ENCODE results near the gene ST7.

ST7 gene

GRCh38 chr7:117157241-117158209, 204.2 kb downstream of the ST7 start:
- DNase-seq (ENCODE audit: low read depth), result peak; percentile 80

- DNase-seq (ENCODE audit: low read depth), result no peak
These were observed 205.8 kb downstream of the ST7 start for GRCh38 chr7:117158941-117159697.

GRCh38 chr7:117163101-117163500, 209.8 kb downstream of the ST7 start:
- no peak for DNase-seq (ENCODE audit: low read depth)

GRCh38 chr7:117164620-117165019, 211.3 kb downstream of the ST7 start:
- DNase-seq (ENCODE audit: low read depth), result peak; percentile 29

GRCh38 chr7:117165656-117166055, 212.4 kb downstream of the ST7 start:
- no peak for DNase-seq (ENCODE audit: low read depth)

- no peak for DNase-seq (ENCODE audit: low read depth)
These were observed 216.6 kb downstream of the ST7 start for GRCh38 chr7:117169907-117170306.

GRCh38 chr7:117171106-117171505, 217.8 kb downstream of the ST7 start:
- DNase-seq (ENCODE audit: low read depth), result no peak

- DNase-seq (ENCODE audit: low read depth), result no peak
These were observed 219.0 kb downstream of the ST7 start for GRCh38 chr7:117172283-117172682.

GRCh38 chr7:117173035-117173770, 219.9 kb downstream of the ST7 start:
- peak; percentile 9 for DNase-seq (ENCODE audit: low read depth)

- DNase-seq (ENCODE audit: low read depth), result no peak
These were observed 222.9 kb downstream of the ST7 start for GRCh38 chr7:117176206-117176605.

GRCh38 chr7:117178600-117178999, 225.3 kb downstream of the ST7 start:
- no peak for DNase-seq (ENCODE audit: low read depth)

GRCh38 chr7:117179701-117180100, 226.4 kb downstream of the ST7 start:
- no peak for DNase-seq (ENCODE audit: low read depth)

- no peak for DNase-seq (ENCODE audit: low read depth)
These were observed 230.4 kb downstream of the ST7 start for GRCh38 chr7:117183729-117184128.

- DNase-seq (ENCODE audit: low read depth), result no peak
These were observed 231.1 kb downstream of the ST7 start for GRCh38 chr7:117184367-117184766.

GRCh38 chr7:117185124-117185523, 231.8 kb downstream of the ST7 start:
- DNase-seq (ENCODE audit: low read depth), result no peak

GRCh38 chr7:117186218-117187010, 233.1 kb downstream of the ST7 start:
- DNase-seq (ENCODE audit: low read depth), result no peak

- DNase-seq (ENCODE audit: low read depth), result no peak
These were observed 235.1 kb downstream of the ST7 start for GRCh38 chr7:117188376-117188775.

- no peak for DNase-seq (ENCODE audit: low read depth)
These were observed 235.8 kb downstream of the ST7 start for GRCh38 chr7:117188949-117189592.

GRCh38 chr7:117190104-117190503, 236.8 kb downstream of the ST7 start:
- DNase-seq (ENCODE audit: low read depth), result no peak

GRCh38 chr7:117190746-117191435, 237.6 kb downstream of the ST7 start:
- no peak for DNase-seq (ENCODE audit: low read depth)

All from fibroblast of the conjunctiva (primary cell).